HG02943 (cell line): ENCODE measurements around the gene GPR157.

Experiments used
- ATAC-seq: cut with Tn5 transposase; IDR thresholded peaks from one replicate; pipeline ENCODE4 v1.9.1; 2021; ENCODE audit warnings: mild to moderate bottlenecking, low read depth, moderate library complexity; ENCODE audit not compliant: unreplicated experiment

Gene GPR157

DNA sequence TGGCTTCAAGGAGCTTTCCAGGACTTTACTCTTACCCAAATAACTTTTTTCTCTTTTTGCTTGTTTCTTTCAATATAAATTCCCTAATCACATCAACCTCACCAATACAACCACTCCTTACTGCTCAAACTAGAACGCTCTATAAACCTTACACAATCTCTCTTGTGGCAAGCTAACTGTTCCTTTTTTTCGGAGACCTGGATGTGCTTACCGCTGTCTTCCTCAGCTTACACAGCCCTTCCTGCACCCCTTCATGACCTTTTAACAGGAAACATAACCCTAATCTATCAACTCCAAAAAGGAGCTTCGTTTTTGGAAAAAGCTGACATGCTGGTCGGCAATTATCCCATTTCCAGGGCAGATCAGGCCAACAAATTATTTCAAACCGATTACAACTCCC, 35.3 kb downstream of the GPR157 start:
- ATAC-seq, result no peak

DNA sequence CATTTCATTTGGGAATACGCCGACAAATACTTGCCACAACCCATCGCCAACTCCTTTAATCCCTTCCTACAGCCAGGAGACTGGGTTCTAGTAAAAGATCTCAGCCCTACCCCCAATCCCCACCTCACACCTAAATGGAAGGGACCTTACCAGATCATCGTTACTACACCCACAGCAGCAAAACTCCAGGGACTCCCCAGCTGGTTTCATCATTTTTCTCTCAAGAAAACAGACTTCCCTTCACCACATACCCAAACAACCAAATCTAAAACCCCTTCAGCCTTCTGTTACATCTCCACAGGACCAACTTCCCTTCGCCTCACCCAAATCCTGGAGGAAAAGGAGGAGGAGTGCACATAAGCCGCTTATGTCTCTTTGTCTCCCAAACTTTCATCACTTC, 35.8 kb downstream of the GPR157 start:
- ATAC-seq, result no peak

DNA sequence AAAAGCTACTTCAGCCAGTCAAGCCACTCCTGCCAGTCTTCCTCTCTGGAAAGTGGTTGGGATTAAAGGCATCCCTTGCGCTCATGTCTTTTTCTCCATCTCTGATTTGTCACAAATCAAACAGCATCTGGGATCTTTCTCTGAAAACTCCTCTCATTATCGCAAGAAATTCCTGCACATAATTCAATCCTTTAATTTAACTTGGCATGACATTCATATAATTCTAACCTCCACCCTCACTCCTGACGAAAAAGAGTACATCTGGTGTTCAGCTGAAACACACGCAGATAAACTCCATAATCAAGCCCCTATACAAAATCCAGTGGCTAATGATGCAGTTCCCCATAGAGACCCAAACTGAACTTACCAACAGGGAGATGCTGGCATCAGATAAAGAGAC, 40.1 kb downstream of the GPR157 start:
- no peak for ATAC-seq

DNA sequence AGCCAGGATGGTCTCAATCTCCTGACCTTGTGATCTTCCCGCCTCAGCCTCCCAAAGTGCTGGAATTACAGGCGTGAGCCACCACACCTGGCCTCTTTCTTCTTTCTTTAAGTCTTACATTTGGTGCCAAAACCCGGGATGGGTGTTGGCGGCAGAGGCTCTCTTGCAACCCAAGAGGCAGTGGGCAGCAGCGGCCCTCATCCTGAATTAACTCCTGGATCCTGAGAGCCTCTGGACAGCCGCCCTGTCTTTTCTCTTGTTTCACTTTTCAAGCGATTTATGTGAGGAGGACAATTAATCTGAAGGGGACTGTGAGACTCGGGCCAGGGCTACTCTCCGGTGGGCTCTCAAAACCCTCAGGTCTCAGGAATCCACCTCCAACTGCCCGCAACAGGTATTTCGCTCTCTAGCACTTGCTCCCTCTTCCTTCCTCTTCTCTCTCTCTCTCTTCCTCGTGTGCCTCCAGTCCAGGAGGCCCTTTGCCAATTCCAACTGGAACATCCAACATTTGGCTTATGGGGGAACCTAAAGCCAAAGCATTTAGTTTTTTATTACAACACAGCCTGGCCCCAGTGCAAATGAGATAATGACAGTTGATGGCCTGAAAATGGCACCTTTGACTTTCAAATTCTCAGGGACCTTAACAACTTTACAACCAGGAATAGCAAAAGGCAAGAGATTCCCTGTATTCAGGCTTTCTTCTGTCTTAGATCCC, 41.3 kb downstream of the GPR157 start:
- no peak for ATAC-seq

DNA sequence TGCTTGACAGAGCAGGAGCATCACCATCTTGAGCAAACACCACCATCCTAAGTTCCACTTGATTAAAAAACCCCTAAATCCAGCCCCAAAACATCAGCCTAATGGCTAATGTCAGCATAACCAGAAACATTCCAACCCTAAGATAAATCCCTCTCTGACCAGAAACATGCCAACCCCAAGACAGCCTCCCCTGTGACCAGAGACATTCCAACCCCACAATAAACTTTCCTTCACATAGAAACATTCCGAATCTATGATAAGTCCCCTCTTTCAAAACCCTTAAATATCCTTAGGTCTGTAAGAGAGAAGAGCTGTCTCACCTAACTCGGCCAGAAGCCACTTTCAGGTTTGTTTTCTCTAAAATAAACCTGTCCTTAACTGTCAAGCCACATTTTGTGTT, 42.1 kb downstream of the GPR157 start:
- no peak for ATAC-seq

DNA sequence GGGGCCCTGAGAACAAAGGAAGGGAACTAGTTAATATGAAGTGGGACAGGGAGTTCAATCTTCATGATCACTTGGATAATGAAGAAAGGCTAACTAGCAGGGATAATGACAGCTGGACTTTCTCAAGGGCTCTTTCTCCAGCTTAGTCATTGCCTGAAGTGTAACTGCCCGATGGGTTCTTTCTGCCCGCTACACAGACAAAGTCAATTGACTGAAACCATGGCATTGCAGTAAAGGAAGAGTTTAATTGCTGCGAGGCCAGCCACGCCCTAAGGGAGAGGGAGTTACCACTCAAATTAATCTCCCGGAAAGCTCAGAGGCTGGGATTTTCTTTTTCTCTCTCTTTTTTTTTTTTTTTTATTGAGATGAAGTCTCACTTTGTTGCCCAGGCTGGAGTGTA, 42.9 kb downstream of the GPR157 start:
- ATAC-seq, result no peak

DNA sequence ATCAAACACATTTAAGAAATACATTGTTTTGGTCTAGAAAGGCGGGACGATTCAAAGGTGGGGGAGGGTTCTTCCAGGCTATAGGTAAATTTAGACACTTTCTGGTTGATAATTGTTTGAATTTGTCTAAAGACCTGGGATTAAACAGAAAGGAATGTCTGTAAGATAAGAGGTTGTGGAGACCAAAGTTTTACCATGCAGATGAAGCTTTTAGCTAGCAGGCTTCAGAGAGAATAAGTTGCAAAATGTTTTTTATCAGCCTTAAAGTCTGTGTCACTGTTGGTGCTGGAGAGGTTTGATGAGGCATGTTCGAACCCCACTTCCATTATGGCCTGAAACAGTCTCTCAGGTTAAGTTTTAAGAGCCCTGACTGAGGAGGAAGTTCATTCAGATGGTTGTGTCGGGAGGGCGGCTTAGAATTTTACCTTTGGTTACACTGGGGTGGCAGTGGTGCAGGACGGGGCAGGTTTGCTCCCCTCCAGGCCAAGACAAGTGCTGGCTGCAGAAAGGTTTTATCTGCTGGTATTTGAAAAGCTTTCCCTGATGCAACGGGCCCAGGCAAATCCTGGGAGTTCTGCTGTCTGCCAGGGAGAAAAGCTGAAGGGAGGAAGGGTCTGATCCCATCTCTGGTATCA, 43.5 kb downstream of the GPR157 start:
- no peak for ATAC-seq

DNA sequence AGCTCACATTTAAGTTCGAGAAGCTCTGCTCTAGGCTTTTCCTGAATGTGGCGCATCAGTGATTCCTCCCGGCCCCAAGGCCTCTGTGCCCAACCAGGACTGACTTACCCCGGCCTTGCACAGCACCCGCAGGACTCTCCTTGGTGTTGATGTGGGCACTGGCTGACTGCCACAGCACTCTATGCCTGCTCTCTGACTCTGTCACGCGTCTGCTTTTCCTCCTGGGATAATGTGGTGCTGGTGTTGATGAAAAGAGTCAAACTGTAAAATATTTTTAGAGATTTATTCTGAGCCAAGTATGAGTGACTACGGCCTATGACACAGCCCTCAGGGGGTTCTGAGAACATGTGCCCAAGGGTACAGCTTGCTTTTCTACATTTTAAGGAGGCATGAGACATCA, 44.0 kb downstream of the GPR157 start:
- no peak for ATAC-seq

DNA sequence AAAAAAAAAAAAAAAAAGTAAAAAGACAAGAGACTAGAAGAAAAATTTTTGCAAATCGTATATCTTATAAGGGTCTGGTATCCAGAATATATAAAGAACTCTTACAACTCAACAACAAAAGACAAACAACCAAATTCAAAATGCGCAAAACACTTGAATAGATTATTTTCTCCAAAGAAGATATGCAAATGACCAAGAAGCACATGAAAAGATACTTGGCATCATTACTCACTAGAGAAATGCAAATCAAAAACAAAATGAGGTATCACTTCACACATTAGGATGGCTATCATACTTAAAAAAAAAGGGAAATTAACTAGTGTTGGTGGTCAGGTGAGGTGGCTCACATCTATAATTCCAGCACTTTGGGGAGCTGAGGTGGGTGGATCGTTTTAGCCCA, 47.4 kb downstream of the GPR157 start:
- ATAC-seq, result no peak

DNA sequence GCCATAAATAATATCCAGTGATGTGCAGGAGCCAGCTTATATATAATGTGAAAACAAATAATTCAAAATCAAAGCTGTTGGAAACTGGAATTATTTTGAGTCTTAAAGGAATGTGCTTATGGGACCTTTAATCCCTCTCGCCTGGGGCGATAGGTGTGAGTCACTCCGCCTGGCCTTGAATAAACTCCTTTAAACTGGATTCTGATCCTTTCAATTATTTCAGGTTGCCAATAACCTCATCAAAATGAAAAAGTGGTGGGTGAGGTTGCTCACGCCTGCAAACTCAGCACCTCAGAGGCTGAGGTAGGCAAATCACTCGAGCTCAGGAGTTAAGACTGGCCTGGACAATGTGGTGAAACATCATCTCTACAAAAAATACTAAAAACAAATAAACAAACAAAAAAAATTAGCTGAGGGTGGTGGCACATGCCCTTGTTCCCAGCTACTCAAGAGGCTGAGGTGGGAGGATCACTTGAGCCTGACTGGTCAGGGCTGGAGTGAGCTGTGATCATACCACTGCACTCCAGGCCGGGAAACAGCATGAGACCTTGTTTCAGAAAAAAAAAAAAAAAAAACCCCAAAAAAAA, 48.1 kb downstream of the GPR157 start:
- no peak for ATAC-seq

DNA sequence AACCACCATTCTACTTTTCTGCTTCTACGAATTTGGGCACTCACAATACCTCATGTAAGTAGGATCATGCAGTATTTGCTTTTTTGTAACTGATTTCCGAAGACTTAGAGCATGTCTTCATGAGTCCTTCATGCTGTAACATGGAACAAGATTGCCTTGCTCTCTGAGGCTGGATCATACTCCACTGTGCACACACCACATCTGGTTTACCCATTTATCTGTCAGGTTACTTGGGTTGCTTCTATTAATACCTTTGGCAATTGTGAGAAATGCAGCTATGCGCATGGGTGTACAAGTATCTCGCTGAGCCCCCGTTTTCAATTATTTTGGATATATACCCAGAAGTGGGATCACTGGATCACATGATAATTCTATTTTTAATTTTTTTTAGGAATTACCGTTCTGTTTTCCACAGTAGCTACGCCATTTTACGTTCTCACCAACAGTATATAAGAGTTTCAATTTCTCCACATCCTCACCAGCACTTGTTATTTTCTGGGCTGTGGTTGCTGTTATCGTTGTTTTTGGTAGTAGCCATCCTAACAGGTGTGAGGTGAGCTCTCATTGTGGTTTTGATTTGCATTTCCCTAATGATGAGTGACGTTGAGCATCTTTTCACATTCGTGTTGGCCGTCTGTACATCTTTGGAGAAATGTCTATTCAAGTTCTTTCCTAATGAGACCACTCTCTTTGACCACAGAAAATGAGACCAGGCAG, 48.8 kb downstream of the GPR157 start:
- ATAC-seq, result peak; percentile 40

DNA sequence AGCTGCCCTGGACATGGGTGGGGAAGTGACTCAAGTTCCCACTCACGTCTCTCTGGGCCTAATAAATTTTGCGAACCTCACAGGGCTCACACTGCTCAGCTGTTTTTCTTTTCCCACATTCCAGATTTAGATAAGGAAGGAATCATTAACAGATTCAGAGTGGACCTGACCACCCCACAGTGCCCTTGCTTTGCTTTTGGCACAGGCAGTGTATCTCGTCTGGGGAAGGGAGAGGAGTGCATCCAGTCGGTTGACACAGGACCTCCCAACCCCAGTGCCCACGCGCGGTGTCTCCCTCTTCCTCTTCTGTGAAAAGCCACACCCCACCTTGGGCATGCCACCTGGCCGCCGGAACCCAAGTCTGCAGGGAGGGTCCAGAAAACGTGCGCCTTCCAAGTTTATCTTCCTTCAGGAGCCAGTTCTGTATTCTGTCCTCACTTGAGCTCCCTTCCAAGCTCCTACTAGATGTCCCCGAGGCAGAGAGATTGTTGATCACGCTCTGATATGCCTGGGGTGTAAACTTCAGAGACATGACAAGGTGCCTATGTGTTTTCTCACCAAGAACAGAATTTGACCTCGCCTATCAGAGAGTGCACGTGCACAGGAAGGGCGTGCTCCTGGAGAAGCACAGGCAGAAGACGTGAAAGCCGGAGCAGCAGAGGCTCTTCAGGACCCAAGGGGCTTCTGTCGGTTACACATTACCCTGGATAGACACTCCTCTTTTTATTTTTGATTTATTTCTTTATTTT, 50.0 kb downstream of the GPR157 start:
- no peak for ATAC-seq

DNA sequence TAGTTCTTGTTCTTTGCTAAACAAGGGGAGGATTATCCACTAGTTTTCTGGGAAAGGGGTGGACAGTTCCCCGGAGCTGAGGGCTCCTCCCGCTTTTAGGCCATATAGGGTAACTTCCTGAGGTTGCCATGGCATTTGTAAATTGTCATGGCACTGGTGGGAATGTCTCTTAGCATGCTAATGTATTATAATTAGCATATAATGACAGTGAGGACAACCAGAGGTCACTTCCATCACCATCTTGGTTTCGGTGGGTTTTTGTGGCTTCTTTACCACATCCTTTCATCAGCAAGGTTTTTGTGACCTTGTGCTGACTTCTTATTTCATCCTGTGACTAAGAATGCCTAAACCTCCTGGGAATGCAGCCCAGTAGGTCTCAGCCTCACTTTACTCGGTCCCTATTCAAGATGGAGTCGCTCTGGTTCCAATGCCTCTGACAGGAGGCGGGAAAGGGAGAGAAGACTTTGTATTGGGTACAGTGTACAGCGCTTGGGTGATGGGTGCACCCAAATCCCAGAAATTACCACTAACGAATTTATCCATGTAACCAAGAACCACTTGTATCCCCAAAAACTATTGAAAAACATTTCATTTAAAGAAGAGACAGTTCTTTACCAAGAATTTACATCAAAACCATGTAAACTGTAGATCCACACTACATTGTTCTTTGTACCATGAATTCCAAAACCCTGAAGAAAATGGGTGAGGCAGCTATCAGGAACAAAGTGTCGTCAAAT, 50.7 kb downstream of the GPR157 start:
- no peak for ATAC-seq

DNA sequence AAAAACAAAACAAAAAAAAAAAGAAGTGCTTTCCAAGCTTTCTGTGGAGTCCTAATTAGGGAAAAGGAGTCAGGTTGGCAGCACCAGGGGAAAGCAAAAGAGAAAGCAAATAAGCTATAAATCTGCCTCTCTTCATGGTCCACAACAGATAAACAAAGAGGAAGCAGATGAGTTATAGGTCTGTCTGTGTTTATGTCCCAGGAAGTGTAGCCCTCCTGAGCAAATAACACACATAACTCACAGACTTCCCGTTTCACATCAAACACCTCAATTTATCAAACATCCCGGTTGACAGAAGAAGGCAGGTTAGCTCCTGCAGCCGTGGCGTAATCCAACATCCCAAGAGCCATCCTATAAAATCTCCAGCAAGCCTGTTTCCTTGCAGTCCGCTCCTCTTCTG, 53.9 kb downstream of the GPR157 start:
- no peak for ATAC-seq

DNA sequence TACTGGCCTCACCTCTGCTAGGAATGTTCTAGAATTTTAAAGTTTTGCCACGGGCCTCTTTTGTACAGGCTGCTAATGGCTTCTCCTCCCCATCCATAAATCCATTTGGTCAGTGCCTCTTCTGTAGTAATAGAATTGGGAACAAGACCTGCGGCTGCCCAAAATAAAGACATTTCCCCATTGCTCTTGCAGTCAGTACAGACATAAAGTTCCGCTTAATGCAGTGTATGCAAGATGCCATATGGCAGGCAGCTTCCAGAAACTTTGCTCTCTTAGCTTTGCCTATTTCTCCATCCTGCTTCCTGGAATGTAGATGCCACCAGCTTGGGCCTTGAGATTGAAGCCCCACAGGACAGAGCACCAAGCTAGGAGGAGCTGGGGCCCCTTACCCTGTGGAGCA, 55.8 kb downstream of the GPR157 start:
- no peak for ATAC-seq

DNA sequence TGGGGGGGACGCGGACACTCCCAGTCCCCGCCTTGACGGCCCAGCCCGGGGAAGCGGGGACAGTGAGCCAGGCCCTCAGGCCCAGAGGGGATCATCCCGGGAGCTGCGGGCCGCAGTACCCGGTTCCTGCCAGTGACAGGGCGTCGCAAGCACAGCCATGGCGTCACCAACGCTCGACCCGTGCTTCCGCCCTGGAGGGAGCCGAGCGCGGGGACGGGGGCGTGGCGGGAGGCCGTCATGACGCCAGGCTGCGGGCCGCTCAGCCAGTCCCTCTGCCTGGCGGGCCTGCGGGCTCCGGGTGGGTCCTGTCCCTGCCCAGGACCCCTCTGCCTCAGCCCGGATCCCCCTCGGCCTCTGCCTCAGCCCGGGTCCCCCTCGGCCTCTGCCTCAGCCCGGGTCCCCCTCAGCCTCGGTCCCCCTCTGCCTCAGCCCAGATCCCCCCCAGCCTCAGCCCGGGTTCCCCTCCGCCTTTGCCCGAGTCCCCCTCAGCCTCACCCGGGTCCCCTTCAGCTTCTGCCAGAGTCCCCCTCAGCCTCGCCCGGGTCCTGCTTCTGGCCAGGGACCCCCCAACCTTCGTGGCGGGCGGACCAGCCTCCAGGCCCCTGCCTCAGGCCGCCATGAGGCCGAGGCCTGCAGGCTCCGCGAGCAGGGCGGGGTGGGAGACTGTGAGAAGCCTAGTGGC, 57.2 kb downstream of the GPR157 start:
- no peak for ATAC-seq

DNA sequence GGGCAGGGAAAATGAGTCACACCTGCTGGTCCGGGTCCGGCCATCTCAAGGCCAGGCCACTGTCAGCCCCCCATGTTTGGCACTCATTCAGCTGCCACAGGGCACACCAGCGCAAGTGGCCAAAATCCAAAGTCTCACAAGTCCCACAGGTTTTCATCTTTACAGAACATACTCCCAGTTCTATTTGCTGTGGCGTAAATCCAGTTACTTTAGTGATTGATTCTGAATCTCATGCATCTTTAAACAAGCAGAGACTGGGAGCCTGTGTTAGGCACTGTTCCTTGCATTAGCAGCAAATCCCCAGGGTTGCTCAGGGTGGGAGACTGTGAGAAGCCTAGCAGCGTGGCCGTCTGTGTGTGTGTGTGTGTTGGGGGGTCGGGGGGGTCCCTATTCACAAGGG, 58.4 kb downstream of the GPR157 start:
- ATAC-seq, result no peak

DNA sequence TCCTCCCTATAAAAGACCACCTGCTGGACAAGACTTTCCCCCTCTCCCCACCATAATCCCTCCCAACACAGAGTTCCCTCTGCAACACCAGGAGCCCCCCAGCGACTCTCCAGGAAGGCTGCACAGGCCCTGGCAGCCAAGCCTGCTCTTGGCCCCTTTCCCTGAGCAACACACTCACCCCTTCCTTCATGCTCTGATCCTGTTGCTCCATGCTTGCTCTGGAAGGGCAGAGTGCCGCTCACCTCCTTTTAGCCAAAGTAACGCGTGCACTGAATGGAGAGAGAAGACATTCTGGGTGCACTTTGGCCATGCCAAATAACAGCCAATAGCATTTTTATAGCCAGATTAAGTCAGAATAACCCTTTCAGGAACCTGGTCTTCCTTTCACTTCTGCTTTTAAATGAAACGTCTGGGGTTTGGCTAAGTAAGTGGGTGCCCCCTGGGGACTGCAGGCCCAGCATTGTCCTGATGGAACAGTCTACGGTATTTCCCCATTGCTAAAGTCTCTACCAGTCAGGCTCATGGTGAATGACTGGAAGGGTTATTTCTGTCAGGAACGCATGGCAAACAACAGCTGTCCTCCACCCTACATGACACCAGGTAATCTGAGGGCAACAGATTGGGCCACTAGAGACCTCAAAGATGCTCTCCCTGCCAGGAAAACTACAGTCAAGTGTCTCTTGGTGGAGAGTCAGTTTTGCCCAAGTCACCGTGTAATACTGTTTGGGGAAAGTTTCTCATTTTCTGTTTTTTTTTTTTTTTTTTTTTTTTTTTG, 59.4 kb downstream of the GPR157 start, which contains the start of gene SLC2A5:
SLC2A5 (minus strand) TSS at position 310 of the 775 bp plus-strand sequence; CDS start at position 211, 99 bp downstream.
- peak; percentile 88 for ATAC-seq

DNA sequence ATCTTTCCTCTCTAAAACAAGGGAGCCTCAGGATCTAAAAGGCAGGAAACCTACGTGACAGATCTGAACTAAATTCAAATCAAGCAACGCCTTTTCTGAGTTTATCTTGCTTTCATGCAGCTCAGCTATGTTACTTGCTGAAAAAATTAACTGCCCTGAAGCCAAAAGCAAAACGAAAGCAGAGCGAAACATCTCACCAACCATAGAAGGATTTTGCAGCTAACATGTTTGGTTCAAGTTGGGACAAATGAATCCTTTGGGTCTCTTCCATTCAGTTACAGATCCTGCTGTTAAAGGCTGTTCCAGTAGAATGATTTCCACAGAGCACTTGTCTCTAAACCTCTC, 59.9 kb downstream of the GPR157 start:
- no peak for ATAC-seq
